Measurements from ENCODE around the gene AKIRIN2.

The AKIRIN2 gene

GRCh38 chr6:87628424-87628823 lies 73.6 kb downstream of the AKIRIN2 start:
- TF ChIP-seq CTCF (conservative IDR thresholded peaks at IDR 0.05; ENCODE audit: low read length) = no peak
- H3K4me3 ChIP-seq (ENCODE audit: low read length) = no peak overlapping the region
- no peak for DNase-seq (ENCODE audit: low read depth)

Data from AG10803 (cell line).